IPS-11a (cell line): ENCODE measurements around the gene ZNF692.
"Not testable (repeated sequence)": the region's sequence is repeated elsewhere in the genome, so short reads cannot be mapped to it uniquely, and the experiment has no call there.

Source experiments
- H3K4me3 ChIP-seq: one replicate; pipeline ENCODE4 v1.5.1; 2013; ENCODE audit warnings: low read depth, low read length, control low read depth

The ZNF692 gene

DNA sequence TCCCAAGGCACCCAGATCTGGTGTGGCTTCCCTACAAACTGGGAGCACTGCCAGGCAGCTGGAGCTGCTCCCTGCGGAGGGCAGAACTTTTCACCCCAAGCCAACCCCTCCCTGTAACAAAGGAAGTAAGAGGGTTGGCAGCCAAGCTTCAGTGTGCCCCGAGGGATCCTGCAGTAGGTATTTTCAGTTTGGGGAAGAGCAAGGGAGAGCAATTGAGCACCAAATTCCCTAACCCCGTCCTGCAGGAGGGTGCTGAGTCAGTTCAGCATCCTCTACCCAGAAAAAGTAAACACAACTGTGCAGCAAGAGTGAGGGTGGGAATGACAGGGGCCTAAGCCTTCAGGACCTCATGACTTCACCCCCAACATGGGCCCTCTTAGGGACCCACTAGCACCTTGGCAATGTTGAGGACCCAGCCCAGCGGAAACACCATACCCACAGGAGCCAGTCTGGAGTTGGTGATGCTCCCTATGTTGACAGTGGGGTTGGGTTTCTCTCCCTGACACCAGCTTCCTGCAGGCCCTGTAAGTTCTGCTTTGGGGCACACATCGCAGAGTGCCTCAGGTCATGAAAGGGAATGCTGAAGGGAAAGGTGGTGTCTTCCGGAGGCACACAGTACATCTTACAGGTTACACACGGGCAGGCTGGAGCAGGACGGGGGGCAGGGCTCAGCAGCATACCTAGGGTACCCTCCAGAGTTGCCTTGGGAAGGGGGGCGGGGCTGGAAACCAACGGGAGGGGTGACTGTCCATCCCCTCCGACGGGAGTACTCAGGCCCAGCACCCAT lies 48.0 kb downstream of the ZNF692 start:
- no peak overlapping the region for H3K4me3 ChIP-seq

DNA sequence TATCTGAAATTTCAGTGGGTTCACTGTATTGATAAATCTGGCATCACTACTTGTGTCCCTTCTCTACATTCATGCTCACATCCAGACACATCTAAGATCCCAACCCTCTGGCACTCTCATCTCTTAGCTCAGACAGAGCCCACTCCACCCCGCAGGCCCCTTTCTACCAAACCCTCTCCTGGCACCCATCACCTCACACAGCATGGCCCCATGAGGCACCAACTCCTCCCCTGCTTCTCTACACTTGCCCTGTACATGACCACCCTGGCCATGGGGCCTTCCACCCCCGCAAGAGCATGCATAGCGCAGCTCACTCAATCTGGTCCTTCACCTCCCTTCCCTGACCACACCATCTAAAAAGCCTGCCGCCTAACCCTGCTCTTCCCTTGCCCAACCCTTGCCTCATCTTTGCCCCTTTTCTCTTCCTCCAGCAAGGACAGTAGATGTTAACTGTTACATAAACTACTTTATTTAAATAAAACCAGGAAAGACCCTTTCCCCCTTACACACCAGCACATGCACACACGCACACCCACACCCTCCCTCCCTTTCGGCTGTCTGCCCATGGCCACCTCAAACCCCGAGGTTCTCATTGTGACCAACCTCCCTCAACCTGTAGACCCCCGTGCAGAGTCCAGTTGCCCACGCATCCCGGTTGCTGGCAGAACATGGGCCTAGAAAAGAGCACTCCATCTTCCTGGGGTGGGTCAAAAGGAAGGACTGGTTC lies 48.7 kb downstream of the ZNF692 start:
- H3K4me3 ChIP-seq, result no peak overlapping the region

DNA sequence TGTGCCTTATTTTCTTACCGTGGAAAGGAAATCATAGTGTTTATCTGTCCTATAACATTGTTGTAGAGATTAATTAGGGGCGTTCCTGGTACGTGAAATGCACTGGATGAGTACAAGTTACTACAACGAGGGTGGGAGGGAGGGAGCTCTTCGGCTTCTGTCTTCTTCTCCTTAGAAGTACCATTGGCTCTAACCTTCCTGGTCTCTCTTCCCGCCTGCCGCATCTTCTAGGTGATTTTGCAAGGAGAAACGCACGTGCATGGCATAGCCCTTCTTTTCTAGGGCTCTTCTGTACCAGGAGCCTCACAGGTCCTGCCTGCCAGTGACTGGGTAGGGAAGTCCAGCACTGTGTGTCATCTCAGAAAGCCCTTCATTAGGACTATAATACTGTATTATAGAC lies 50.0 kb downstream of the ZNF692 start:
- no peak overlapping the region for H3K4me3 ChIP-seq

DNA sequence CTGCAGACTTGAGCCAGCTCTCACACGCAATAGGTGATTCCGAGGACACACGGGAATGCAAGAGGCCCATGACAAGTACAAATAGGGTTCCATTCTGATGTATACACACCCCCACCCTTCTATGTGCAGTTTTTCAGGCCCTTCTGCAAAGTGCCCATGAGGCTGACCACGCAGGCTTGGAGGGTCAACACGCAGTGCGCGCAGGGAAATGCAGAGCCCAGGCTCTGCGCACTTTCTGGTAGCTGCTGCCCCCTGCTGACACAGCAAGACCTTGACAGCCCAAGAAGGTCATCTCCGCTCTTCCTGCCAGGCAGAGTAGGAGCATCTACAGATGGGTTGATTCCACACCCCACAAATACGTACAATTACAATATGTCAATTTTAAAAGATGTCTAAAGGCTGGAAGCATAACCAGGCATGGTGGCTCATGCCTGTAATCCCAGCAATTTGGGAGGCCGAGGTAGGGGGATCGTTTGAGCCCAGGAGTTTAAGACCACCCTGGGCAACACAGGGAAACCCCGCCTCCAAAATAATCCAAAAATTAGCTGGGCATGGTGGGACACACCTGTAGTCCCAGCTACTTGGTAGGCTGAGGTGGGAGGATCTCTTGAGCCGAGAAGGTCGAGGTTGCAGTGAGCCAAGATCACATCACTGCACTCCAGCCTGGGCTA lies 51.7 kb downstream of the ZNF692 start:
- H3K4me3 ChIP-seq, result no peak overlapping the region

DNA sequence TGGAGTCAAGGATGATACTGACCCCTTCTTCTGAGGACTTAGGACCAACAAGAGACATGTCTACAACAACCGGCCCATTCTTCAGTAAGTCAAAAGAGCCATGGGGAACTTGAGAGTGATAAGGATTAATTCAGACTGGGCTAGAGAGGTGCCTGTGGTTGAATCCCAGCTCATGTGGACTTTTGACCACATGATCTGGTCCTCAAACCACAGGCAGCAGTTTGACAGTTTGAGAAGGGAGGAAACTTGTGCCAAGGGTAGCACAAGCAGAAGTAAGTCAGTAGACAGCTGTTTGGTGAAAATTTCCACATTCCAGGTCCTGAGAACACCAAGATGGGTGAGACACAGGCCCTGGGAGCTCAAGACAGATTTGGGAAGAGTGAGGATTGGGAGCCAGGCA lies 53.0 kb downstream of the ZNF692 start:
- H3K4me3 ChIP-seq, result no peak overlapping the region

DNA sequence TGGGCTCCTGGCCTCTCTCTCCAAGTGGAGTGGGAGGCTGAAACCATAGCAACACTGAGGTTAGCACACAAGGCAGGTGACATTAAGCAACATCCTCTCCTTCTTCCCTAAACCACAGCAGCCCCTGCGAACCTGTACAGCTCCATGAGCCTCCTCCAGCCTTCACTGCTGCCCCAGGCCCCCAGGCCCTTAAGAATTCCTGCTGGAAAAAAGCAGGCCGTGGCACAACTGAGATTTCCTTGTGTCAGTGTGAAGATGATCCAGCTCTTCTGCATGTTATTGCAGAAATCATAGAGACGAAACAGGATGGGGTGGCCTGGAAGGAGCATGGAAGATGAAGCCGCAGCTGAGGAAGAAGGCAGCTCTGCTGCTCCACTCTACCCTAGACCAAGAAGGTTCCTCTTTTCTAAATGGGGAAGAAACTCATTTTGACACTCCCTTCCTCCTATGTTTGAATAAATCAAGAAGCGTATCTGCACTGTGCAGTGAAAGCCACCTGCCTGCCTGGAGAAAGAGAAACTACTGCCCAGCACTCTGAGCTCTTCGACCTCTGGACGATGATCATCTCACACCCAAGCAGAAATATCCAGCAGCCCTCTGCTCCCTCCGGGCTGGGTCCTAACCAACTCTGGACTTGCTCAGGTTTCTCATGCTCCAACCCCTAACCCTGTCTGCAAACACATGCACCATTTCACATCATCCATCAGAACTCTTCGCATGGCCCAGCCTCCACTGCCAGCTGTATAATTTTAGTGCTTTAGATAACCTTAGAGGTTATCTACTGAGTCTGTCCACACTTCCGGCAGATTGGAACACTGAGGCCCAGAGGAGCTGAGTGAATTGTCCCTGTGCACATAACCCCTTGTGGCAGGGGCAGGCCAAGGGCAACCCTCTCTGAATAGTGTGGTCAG lies 53.9 kb downstream of the ZNF692 start:
- H3K4me3 ChIP-seq, result no peak overlapping the region

DNA sequence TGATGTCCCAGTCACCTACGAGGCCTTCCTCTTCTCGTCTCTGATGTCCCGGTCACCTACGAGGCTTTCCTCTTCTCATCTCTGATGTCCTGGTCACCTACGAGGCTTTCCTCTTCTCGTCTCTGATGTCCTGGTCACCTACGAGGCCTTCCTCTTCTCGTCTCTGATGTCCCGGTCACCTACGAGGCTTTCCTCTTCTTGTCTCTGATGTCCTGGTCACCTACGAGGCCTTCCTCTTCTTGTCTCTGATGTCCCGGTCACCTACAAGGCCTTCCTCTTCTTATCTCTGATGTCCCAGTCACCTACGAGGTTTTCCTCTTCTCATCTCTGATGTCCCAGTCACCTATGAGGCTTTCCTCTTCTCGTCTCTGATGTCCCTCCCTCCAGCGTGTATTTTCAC lies 55.4 kb downstream of the ZNF692 start:
- H3K4me3 ChIP-seq, result not testable (repeated sequence)

DNA sequence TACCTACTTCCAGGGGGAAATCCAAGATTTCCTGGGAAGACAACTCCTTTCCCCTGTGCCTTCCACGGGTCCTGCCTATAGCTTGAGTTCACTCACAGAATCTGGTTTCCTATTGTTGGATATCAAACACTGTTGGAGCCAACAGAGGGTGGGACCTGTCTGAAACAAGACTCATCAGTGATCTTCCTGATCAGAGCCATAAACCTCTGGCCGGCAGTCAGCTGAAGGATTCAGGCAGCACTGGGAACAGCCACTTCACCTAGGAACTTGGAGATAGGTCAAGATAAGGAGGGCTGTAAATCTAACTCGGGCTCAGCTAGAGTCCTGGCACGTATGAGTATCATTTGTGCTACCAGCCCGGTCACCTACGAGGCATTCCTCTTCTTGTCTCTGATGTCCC lies 56.4 kb downstream of the ZNF692 start:
- no peak overlapping the region for H3K4me3 ChIP-seq

DNA sequence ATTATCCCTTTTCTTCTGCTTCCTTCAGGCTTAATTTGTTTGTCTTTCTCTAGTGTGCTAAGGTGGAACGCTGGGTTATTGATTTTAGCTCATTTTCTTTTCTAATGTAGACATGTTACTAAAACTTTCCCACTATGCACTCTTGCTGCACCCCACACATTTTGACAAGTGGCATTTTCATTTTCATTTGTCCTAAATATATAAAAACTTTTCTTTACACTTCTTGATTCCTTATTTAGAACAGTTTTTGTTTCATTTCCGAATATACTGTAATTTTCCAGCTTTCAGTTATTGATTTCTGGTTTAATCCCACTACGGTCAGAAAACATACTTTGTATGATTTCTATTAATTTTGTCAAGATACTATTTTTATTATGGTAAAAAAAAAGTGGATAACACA lies 58.4 kb downstream of the ZNF692 start:
- H3K4me3 ChIP-seq, result no peak overlapping the region
